ENCODE results near the gene TPRG1. TPM values are rescaled to one million over a fixed set of nuclear protein-coding genes. Genes with fewer than 3 reads are reported as not detected.

Gene TPRG1
- total and polyA plus RNA-seq, 2 of the 8 experiments (the other 6 are each of a cell fraction or from before 2014, with no cell fraction given): 0.37 to 0.47 TPM

DNA sequence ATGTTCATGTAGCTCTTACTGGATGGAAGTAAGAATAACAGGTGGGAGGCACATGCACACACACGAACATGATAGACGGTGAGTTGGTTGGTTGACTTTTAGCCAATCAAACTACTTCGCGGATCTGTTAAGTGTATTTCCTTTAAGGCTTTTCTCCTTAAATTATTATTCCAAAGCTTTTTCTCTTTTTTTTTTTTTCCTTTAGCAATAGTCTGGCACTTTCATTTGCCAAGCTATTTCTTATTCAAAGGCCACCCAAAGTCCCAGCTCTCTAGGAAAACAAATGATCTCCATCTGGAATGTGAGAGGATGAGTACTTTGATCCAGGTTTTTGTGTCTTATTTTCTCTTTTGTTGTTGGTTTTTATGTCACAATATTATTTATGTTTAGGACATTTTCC lies 141.1 kb downstream of the TPRG1 start:
- Histone ChIP-seq H3K4me3 (ENCODE audit: extremely low read depth in 1 of 4, insufficient read depth in 2 of 4, low read depth in 3 of 4, low read length in 4 of 4) (no peak overlapping the region), H4K8ac (ENCODE audit: extremely low read depth, insufficient read depth, low read length) (no peak overlapping the region), H3K79me1 (ENCODE audit: low read depth, low read length) (no peaks in the 10 kb centered on the region), H2BK20ac (ENCODE audit: low read length) (no peak overlapping the region), H3K18ac (ENCODE audit: extremely low read depth, low read length) (no peak overlapping the region), H2AFZ (ENCODE audit: low read length) (no peak overlapping the region), H3K9me3 (ENCODE audit: insufficient read depth in 2 of 2, low read depth in 1 of 2, low read length in 1 of 2) (no peaks in the 10 kb centered on the region), H3K56ac (replicated peaks; ENCODE audit: insufficient read length, low read depth, low read length) (no peak overlapping the region), H3K23me2 (ENCODE audit: low read depth, low read length) (no peaks in the 10 kb centered on the region), H2BK12ac (ENCODE audit: low read depth, low read length) (no peak overlapping the region; the same call in 1 of the 2 replicates), H3K4me1 (replicated peaks in 1 of 4; ENCODE audit: control insufficient read depth in 3 of 4, insufficient read depth in 4 of 4, low read length in 3 of 4) (peaks cover 0 to 3% (median 0%) of the 10 kb centered on the region in 4 experiments; a peak in 2 of 7 replicates), H3K23ac (ENCODE audit: insufficient read length) (no peak overlapping the region), H3K36me3 (ENCODE audit: control insufficient read depth in 2 of 4, insufficient read depth in 4 of 4, low read length in 3 of 4) (no peaks in the 10 kb centered on the region), H2BK15ac (ENCODE audit: low read length) (no peak overlapping the region), H2BK120ac (replicated peaks; ENCODE audit: low read depth, low read length) (no peak overlapping the region), H3K4me2 (ENCODE audit: insufficient read depth in 1 of 2, low read depth in 2 of 2, low read length in 2 of 2) (no peak overlapping the region), H3K9ac (replicated peaks in 1 of 4; ENCODE audit: extremely low read depth in 1 of 4, low read depth in 3 of 4, low read length in 3 of 4) (no peak overlapping the region), H4K91ac (replicated peaks; ENCODE audit: insufficient read length, low read length) (no peak overlapping the region), H4K20me1 (replicated peaks in 1 of 2; ENCODE audit: control insufficient read depth in 1 of 2, insufficient read depth in 2 of 2, low read length in 2 of 2) (no peaks in the 10 kb centered on the region), H4K5ac (ENCODE audit: insufficient read length, low read depth, low read length) (no peak overlapping the region), H2BK5ac (ENCODE audit: low read depth, low read length) (no peak overlapping the region), H3K27me3 (replicated peaks in 1 of 4; ENCODE audit: control insufficient read depth in 3 of 4, extremely low read depth in 1 of 4, insufficient read depth in 3 of 4, low read length in 3 of 4) (no peaks in the 10 kb centered on the region), H2AK5ac (ENCODE audit: low read depth, low read length) (no peak overlapping the region), H3K79me2 (ENCODE audit: control insufficient read depth in 1 of 2, insufficient read depth in 2 of 2, low read length in 2 of 2) (no peaks in the 10 kb centered on the region), H3K14ac (ENCODE audit: insufficient read length) (no peak overlapping the region), H3K4ac (replicated peaks; ENCODE audit: insufficient read length, low read depth, low read length) (no peak overlapping the region), H3K27ac (ENCODE audit: low read depth, low read length) (no peak overlapping the region)
- no peak for DNase-seq (ENCODE audit: low read depth in 1 of 2, low spot score in 2 of 2)
- 98% methylated on average over 4 of the region's 4 CpGs; no CpG with 5 or more reads in 1 of the 2 experiments for WGBS, 2 experiments (ENCODE audit: extremely low coverage in 1 of 2, insufficient coverage in 1 of 2, insufficient read length in 1 of 2, insufficient replicate concordance in 2 of 2, low coverage in 1 of 2, low lambda C conversion rate in 2 of 2, missing lambda C conversion rate in 1 of 2)
- ChIA-PET CTCF (ENCODE audit: partially characterized antibody) (interaction anchor here (0.9 kb wide), 1 partner anchor 8 kb away, joined by 3 read pairs; no protein-coding TSS in a partner anchor), POLR2A (ENCODE audit: partially characterized antibody) (no interaction called here)
- no peak for TF ChIP-seq CBX8 (IDR thresholded peaks at IDR 0.05; ENCODE audit: borderline replicate concordance, low read depth, low read length)
- no peak for TF ChIP-seq BRCA1 (IDR thresholded peaks at IDR 0.05; ENCODE audit: low read depth, low read length)
- TF ChIP-seq HDAC2 (IDR thresholded peaks at IDR 0.05; ENCODE audit: borderline replicate concordance in 1 of 2, low read depth in 2 of 2, low read length in 2 of 2): no peak
- no peak for TF ChIP-seq POLR2AphosphoS5 (IDR thresholded peaks at IDR 0.05; ENCODE audit: low read depth, low read length)
- TF ChIP-seq SIX5 (IDR thresholded peaks at IDR 0.05; ENCODE audit: low read depth, low read length): no peak
- no peak for TF ChIP-seq RBBP5 (IDR thresholded peaks at IDR 0.05; ENCODE audit: borderline replicate concordance, low read depth, low read length)
- TF ChIP-seq EP300 (IDR thresholded peaks at IDR 0.05; ENCODE audit: borderline replicate concordance in 1 of 2, low read depth in 2 of 2, low read length in 2 of 2): no peak
- no peak for TF ChIP-seq RFX5 (IDR thresholded peaks at IDR 0.05; ENCODE audit: borderline replicate concordance, low read depth, low read length)
- no peak for TF ChIP-seq ATF3 (IDR thresholded peaks at IDR 0.05; ENCODE audit: insufficient read depth, low read depth, low read length)
- no peak for TF ChIP-seq SIRT6 (IDR thresholded peaks at IDR 0.05; ENCODE audit: low read length)
- TF ChIP-seq BCL11A (IDR thresholded peaks at IDR 0.05; ENCODE audit: low read depth in 2 of 2, low read length in 2 of 2): no peak
- TF ChIP-seq GTF2F1 (IDR thresholded peaks at IDR 0.05; ENCODE audit: borderline replicate concordance, low read depth, low read length): no peak
- no peak for TF ChIP-seq MAX (IDR thresholded peaks at IDR 0.05)
- FAIRE-seq: no peak

All from H1 (cell line).